HK-2 (cell line): ENCODE measurements around the gene KCNN4.
A peak's percentile ranks its signal among the peaks of the same experiment; 100 is the strongest.
"Not testable (repeated sequence)": the region's sequence is repeated elsewhere in the genome, so short reads cannot be mapped to it uniquely, and the experiment has no call there.

ENCODE experiments used
- DNase-seq: peaks from one replicate; pipeline ENCODE4 v3.0.0-alpha.2; 2018; ENCODE audit not compliant: unreplicated experiment

KCNN4 gene

DNA sequence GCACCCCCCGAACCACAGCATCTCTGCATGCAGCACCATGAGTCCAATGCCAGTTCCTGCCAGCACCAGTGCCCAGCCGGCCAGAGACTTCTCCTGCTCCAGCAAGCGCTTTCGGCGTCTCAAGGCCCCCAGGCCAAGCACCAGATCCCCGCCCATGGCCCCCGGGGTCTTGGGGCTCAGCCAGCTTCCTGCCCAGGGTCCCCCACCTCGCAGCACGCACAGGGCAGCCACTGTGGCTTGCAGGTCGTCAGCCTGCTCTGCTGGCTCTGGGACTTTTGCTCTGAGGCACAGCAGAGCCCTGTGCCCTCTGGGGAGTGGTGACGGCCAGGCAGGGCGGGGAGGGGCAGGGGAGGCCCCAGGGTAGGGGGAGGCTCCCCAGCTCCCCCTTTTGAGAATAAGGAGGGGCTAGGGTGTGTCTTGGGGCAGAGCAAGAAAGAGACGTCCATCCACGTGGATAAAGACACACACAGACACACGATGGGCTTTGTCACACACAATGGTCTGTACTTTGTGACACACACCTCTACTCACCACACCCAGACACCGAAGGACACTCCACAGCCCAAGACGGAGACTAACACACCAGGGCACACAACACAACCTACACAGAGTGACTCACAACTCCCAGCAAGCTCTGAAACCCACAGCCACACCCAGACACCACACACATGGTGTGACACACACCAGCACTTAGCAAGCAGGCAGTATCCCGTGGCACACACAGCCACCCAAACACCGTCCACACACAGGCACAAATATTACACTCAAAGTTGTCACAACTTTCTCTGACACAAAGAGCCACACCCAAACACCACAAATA, at the start of gene KCNN4:
KCNN4 (minus strand) TSS at position 268 of the 820 bp plus-strand sequence; CDS start at position 156, 112 bp downstream.
- DNase-seq = peak; percentile 42

GRCh38 chr19:43826787-43827754, 46.3 kb upstream of the KCNN4 start, which contains the start of gene ZNF283:
ZNF283 (plus strand) TSS chr19:43827321; CDS start chr19:43833505, 6,184 bp downstream.
- peak; percentile 84 for DNase-seq

GRCh38 chr19:43824572-43824971, 43.8 kb upstream of the KCNN4 start:
- not testable (repeated sequence) for DNase-seq

GRCh38 chr19:43823856-43824255, 43.1 kb upstream of the KCNN4 start:
- not testable (repeated sequence) for DNase-seq

DNA sequence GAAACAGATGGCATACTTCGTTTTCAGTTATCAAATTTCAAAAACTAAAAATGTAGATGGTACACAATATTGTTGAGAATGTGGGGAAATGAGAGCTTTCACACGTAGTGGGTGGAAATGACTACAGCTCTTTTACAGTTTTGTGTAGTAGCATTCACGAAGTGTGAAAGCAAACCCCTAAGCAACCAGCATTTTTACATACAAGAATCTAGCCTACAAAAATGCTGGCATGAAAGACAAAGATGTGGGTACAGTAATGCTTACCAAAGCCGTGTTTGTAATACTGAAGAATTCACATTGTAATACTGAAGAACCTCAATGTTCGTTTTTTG, 40.1 kb upstream of the KCNN4 start:
- no peak for DNase-seq

GRCh38 chr19:43820098-43820883, 39.5 kb upstream of the KCNN4 start:
- DNase-seq = peak; percentile 26

DNA sequence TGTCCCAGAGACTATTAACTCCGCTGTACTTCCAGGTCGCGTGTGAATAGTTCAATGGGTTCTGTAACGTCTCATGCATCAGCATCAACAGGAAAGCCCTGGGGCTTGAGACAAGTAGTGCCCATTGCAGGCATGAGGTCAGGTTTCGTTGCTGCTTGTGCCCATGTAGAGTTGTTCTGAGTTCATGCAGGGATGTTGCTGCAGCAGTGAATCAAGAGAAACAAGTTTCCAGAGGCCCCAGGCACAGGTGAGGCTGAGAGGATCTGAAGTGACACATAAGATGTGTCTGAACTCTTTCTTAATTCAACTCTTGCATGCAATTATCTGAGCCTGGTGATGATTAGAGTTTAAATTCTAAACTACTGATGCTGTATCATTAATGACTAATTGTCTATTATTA, 37.7 kb upstream of the KCNN4 start:
- DNase-seq = no peak

DNA sequence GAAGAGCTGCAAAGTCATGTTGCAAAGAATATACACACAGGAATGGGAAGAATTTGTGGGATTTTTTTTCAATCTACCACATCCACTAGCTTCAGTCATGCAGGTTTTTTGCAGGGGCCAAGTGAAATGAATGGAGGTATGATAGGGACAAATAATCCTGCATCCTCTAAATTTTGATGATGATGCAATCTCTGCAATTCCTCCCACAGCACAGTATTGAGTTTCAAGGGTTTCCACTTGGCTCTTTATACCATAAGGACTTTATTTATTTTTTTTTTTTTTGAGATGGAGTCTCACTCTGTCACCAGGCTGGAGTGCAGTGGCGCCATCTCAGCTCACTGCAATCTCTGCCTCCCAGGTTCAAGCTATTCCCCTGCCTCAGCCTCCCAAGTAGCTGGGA, 36.7 kb upstream of the KCNN4 start:
- not testable (repeated sequence) for DNase-seq

DNA sequence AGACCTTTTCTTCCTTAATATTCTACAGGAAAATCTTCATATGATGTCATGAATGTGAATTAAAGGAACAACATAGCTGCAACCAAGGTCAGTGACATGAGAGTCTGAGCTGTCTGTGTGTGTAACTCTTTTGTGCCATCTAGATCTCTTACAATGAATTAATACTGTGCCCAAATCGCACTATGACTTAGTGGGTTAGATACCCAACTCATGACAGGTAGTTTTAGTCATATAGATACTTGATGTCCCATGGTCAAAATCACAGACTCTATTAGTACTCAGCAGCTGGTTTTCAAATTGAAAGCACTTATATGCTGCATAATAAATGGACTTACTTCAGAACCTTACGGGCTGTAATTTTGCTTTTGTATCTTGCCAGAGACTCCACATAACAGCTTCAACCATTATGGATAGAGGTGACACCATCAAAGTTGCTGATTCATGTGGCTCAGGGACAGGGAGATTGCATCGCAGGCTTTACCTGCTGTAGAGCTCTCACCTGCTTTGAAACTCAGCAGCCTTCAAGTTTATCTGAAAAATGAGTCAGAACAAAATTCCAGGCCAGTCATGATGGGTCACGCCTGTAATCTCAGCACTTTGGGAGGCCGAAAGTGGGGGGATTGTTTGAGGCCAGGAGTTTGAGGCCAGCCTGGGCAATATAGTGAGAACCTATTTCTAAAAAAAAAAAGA, 34.0 kb upstream of the KCNN4 start:
- DNase-seq = no peak

- DNase-seq = no peak
Observed at GRCh38 chr19:43812688-43813087, 31.9 kb upstream of the KCNN4 start.

GRCh38 chr19:43812259-43812658, 31.5 kb upstream of the KCNN4 start:
- DNase-seq = no peak

- DNase-seq = no peak
Observed at GRCh38 chr19:43811837-43812236, 31.1 kb upstream of the KCNN4 start.

GRCh38 chr19:43809762-43810696, 29.3 kb upstream of the KCNN4 start:
- no peak for DNase-seq

DNA sequence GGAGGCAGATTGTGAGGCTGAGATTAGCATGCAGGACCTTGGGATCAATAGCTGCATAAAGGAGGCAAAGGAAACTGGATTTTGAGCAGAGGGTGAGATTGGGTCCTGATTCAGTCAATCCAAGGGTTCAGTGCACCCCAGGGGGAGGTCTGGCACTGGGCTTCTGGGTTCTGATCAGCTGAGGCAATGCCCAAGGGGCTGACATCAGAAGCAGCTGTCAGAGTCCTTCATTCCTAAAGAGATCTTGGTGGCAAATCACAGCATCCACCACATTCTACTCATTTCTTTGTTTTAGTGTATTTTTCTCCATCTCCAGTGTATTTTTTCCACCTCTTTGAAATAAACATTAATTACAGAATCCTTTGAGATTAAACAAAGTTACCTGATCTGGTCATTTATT, 26.9 kb upstream of the KCNN4 start:
- DNase-seq = no peak

DNA sequence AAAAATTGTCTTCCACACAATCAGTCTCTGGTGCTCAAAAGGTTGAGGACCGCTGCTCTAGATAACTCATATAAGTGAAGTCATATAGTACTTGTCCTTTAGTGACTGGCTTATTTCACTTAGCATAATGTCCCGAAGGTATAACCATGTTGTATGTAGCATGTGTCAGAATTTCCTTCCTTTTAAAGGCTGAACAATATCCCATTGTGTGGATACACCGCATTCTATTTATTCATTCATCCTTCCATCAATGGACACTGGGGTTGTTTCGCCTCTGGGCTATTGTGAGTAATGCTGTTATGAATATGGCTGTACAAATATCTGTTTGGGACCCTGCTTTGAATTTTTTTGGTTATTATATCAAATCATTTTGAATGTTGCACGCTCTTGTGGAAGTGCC, 26.1 kb upstream of the KCNN4 start:
- no peak for DNase-seq

DNA sequence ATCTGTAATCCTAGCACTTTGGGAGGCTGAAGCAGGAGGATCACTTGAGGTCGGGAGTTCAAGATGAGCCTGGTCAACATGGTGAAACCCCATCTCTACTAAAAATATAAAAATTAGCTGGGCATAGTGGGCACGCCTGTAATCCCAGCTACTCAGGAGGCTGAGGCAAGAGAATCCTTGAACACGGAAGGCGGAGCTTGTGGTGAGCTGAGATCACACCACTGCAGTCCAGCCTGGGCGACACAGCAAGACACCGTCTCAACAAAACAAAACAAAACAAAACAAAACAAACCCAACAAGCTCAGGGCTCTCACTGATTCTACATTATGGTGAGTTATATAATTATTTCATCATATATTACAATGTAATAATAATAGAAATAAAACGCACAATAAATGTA, 25.6 kb upstream of the KCNN4 start:
- not testable (repeated sequence) for DNase-seq

- no peak for DNase-seq
Observed at GRCh38 chr19:43804432-43804831, 23.7 kb upstream of the KCNN4 start.

GRCh38 chr19:43802216-43802951, 21.6 kb upstream of the KCNN4 start, which contains the start of gene LYPD5:
LYPD5 (minus strand) TSS chr19:43802447; CDS start chr19:43802380, 67 bp downstream.
- DNase-seq = no peak

- no peak for DNase-seq
Observed at GRCh38 chr19:43799502-43800142, 18.8 kb upstream of the KCNN4 start.
